ENCODE measurements around the gene NBPF20.
A peak's percentile ranks its signal among the peaks of the same experiment; 100 is the strongest.
"Not testable (repeated sequence)": the region's sequence is repeated elsewhere in the genome, so short reads cannot be mapped to it uniquely, and the experiment has no call there.

Gene NBPF20

DNA sequence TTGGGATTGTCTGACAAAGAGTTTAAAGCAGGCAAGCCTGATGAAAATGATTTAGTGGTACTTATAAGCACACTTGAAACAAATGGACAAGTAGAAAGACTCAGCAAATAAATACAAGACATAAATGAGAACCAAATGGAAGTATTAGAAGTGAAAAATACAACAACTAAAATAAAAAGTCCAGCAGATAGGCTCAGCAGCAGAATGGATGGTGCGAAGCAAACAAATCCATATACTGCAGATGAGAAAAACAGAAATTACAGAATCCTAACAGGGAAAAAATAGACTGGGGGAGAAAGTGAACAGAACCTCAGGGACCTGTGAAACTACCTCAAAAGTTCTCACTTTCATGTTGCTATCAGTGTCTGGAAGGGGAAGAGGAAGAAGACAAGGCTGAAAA lies 3.9 kb upstream of the NBPF20 start:
- not testable (repeated sequence) for DNase-seq

DNA sequence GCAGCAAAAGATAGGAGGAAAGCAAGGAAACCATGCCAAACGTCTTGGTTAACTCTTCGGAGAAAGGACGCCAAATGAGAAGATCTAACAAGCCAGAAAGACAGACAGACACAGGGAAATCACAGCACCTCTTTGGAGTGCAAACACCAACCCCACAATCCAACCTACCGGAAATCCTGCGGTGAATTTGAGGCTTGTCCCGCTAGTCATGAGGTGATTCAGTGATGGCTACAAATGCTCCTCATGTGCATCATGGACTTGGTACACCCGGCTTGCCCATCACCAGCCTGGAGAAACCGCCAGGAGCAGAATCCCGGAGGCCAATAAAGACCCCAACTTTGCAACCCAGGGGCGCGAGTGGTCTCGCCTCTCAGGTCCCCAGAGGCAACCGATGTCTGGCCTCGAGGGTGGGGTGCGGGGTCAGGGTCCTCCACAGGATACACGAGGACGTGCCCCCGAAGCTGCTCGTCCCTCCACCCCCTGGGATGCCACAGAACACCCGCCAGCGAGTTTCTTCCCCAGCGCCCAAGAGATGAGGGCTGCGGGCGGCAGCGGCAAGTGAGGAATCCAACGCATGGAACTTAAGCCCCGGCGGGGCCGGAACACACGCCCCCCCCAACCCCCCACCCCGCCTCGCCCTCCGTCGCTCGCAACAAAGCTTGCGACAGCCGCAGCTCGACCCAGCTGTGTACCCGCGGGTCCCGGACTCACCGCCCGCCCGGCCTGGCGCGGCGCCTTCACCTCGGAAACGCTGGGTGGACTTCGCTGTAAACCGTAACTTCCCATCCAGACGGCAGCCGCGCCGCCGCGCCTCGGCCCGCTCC lies 579 bp downstream of the NBPF20 start:
- peak; percentile 52 for DNase-seq

DNA sequence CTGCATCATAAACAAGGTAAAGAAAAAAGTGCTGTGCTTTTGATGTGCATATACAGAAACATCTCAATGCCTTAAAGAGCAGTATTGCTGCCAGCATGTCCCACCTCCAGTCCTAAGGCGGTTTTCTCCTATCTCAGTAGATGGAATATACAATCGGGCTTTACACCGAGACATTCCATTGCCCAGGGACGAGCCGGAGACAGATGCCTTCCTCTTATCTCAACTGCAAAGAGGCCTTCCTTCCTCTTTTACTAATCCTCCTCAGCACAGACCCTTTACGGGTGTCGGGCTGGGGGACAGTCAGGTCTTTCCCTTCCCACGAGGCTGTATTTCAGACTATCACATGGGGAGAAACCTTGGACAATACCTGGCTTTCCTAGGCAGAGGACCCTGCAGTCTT lies 10.3 kb downstream of the NBPF20 start:
- not testable (repeated sequence) for DNase-seq

DNA sequence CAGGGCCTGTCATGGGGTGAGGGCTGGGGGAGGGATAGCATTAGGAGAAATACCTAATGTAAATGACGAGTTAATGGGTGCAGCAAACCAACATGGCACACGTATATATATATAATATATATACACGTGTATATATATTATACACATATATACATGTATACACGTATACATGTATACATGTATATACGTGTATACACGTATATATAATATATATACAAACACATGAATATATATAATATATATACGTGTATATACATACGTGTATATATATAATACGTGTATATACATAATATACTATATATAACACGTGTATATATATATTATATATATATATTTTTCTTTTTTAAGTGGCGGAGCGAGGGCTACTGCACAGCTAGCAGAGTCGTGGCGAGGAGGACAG lies 18.1 kb downstream of the NBPF20 start:
- not testable (repeated sequence) for DNase-seq

DNA sequence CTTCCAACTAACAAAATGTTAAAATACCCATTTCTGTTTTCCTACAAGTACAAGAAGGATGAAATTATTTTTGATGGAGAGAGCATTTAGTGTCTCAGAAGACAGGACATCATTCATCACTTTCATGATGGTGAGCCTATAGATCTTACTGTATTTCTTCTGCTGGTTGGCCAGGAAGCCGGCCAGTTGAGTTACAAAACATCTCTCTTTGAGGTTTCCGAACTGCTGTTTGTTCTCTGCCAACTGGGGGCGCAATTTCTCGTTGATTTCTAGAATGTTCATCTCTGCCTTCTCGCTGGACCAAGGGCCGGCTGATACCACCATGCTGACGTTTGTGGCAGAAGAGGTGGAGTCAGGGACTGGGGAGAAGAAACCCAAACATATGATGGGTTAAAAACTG lies 20.5 kb downstream of the NBPF20 start:
- DNase-seq = not testable (repeated sequence)

DNA sequence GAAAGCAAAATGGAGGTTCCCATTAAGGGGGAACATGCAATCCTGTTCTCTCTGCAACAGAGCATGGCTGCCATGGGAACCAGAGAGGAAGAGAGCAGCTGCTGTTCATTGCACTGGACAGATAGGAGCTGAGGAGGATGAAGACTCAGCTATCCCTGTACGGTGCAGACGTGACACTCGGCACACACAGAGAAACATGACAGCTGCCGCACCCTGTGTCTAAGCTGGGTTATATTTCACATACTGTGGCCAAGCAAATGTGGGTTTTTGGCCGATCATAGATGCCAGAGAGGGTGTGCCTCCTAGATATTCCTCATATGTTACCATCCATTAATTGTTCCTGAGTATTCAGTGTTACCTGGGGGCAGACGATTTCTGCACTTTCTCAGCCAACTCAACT lies 24.7 kb downstream of the NBPF20 start:
- DNase-seq = not testable (repeated sequence)

Data from fibroblast of skin of back (primary cell).